HepG2 (cell line): Measurements from ENCODE around the gene FUT3. TPM values are rescaled to one million over a fixed set of nuclear protein-coding genes. Genes with fewer than 3 reads are reported as not detected.
A peak's percentile ranks its signal among the peaks of the same experiment; 100 is the strongest.

ENCODE experiments used
- ATF7-NPFF ChIP-seq: sonication (generic); formaldehyde crosslinking; IDR thresholded peaks from 2 replicates; pipeline ENCODE4 v1.8.1; 2023; ENCODE audit warnings: mild to moderate bottlenecking, low read depth, missing genetic modification reagents, moderate library complexity
- DNMT3B ChIP-seq: conservative IDR thresholded peaks from 2 replicates; pipeline ENCODE4 v1.6.1; 2016; ENCODE audit warnings: missing biosample characterization, control low read depth
- ETV6 ChIP-seq: sonication (generic); formaldehyde crosslinking; conservative IDR thresholded peaks from 2 replicates; pipeline ENCODE4 v1.4.0; 2020; ENCODE audit warnings: missing genetic modification reagents
- GABPB1 ChIP-seq: IDR thresholded peaks from 2 replicates; pipeline ENCODE4 v1.6.1; 2016; ENCODE audit warnings: mild to moderate bottlenecking, missing genetic modification reagents, moderate library complexity, missing compliant biosample characterization
- HOXA3 ChIP-seq: sonication (generic); formaldehyde crosslinking; IDR thresholded peaks from 2 replicates; pipeline ENCODE4 v1.5.0; 2020; ENCODE audit warnings: missing genetic modification reagents
- PHF20 ChIP-seq: sonication (generic); formaldehyde crosslinking; IDR thresholded peaks from 2 replicates; pipeline ENCODE4 v1.5.0; 2020; ENCODE audit warnings: mild to moderate bottlenecking, missing genetic modification reagents
- SKIL ChIP-seq: sonication (generic); formaldehyde crosslinking; IDR thresholded peaks from 2 replicates; pipeline ENCODE4 v1.8.0; 2022; ENCODE audit warnings: missing genetic modification reagents, mild to moderate bottlenecking, moderate library complexity, borderline replicate concordance
- ZBTB10 ChIP-seq: sonication (generic); formaldehyde crosslinking; IDR thresholded peaks from 2 replicates; pipeline ENCODE4 v1.4.0; 2020; ENCODE audit warnings: missing genetic modification reagents, borderline replicate concordance
- ZNF274 ChIP-seq: sonication (generic); formaldehyde crosslinking; IDR thresholded peaks from 2 replicates; pipeline ENCODE4 v1.5.1; 2020; ENCODE audit warnings: mild to moderate bottlenecking, missing genetic modification reagents
- ZNF562 ChIP-seq: sonication (generic); formaldehyde crosslinking; IDR thresholded peaks from 2 replicates; pipeline ENCODE4 v1.8.0; 2022; ENCODE audit warnings: missing genetic modification reagents, borderline replicate concordance
- ZSCAN21 ChIP-seq: sonication (generic); formaldehyde crosslinking; IDR thresholded peaks from 2 replicates; pipeline ENCODE4 v1.8.0; 2022; ENCODE audit warnings: mild to moderate bottlenecking, missing genetic modification reagents, moderate library complexity, borderline replicate concordance
- polyA plus RNA-seq, 8 experiments: library from polyadenylated mRNA; depleted of rRNA in 3 of 8; stranded (reverse) in 7 of 8; unstranded in 1 of 8; fragments of >200 nt; fragmentation: Illumina TruSeq in 4 of 8; extraction: Trizol in 4 of 8; gene quantifications; 2 replicates each; pipeline versions ENCODE4 v1.2.1 to v1.2.3, GENCODE V29; 2011 to 2016; ENCODE audit warnings: low read depth in 4 of 8, missing spikeins in 1 of 8, mixed read lengths in 1 of 8; ENCODE audit not compliant: insufficient read depth in 1 of 8
- total RNA-seq, 5 experiments: library from RNA; depleted of rRNA; stranded (reverse); fragments of >200 nt; fragmentation: Illumina TruSeq; extraction: Trizol; gene quantifications; 2 replicates each; pipeline ENCODE4 v1.2.3, GENCODE V29; 2016; ENCODE audit warnings: low read depth in 1 of 5
- TF ChIP-seq, protein P1 (sequence below): sonication (generic); formaldehyde crosslinking; IDR thresholded peaks from 2 replicates; pipeline ENCODE4 v1.4.0; 2020; ENCODE audit warnings: missing genetic modification reagents
- TF ChIP-seq, protein P2 (sequence below): sonication (generic); formaldehyde crosslinking; IDR thresholded peaks from 2 replicates; pipeline ENCODE4 v1.8.1; 2023; ENCODE audit warnings: mild to moderate bottlenecking, missing genetic modification reagents
- TF ChIP-seq, protein P3 (sequence below): sonication (generic); formaldehyde crosslinking; conservative IDR thresholded peaks from 2 replicates; pipeline ENCODE4 v1.4.0; 2020; ENCODE audit warnings: missing genetic modification reagents
- TF ChIP-seq, protein P4 (sequence below): sonication (generic); formaldehyde crosslinking; IDR thresholded peaks from 2 replicates; pipeline ENCODE4 v1.5.1; 2020; ENCODE audit warnings: missing genetic modification reagents, mild to moderate bottlenecking, borderline replicate concordance
- TF ChIP-seq, protein P5 (sequence below): sonication (generic); formaldehyde crosslinking; IDR thresholded peaks from 2 replicates; pipeline ENCODE4 v1.4.0; 2020; ENCODE audit warnings: missing genetic modification reagents, low read depth, mild to moderate bottlenecking, borderline replicate concordance

The FUT3 gene
- total and polyA plus RNA-seq, 2 of the 13 experiments (the other 11 are each of a cell fraction or from before 2014, with no cell fraction given): 0.53 to 1.1 TPM

GRCh38 chr19:5870986-5871394, 19.7 kb upstream of the FUT3 start (continued):
- TF ChIP-seq ETV6 (CRISPR knock-in tag) (peak; percentile 90), ATF7-NPFF (CRISPR knock-in tag) (no peak), PHF20 (CRISPR knock-in tag) (no peak), DNMT3B (CRISPR knock-in tag) (no peak), ZNF274 (CRISPR knock-in tag) (no peak), HOXA3 (CRISPR knock-in tag) (peak; percentile 88), ZBTB10 (no peak), ZSCAN21 (CRISPR knock-in tag) (peak; percentile 63; the same call in 1 of the 2 replicates), SKIL (peak; percentile 91), ZNF562 (no peak), GABPB1 (CRISPR knock-in tag) (peak; percentile 70)
- TF ChIP-seq, protein P1, sequence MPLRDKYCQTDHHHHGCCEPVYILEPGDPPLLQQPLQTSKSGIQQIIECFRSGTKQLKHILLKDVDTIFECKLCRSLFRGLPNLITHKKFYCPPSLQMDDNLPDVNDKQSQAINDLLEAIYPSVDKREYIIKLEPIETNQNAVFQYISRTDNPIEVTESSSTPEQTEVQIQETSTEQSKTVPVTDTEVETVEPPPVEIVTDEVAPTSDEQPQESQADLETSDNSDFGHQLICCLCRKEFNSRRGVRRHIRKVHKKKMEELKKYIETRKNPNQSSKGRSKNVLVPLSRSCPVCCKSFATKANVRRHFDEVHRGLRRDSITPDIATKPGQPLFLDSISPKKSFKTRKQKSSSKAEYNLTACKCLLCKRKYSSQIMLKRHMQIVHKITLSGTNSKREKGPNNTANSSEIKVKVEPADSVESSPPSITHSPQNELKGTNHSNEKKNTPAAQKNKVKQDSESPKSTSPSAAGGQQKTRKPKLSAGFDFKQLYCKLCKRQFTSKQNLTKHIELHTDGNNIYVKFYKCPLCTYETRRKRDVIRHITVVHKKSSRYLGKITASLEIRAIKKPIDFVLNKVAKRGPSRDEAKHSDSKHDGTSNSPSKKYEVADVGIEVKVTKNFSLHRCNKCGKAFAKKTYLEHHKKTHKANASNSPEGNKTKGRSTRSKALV (CRISPR knock-in tag): no peak
- TF ChIP-seq, protein P2, sequence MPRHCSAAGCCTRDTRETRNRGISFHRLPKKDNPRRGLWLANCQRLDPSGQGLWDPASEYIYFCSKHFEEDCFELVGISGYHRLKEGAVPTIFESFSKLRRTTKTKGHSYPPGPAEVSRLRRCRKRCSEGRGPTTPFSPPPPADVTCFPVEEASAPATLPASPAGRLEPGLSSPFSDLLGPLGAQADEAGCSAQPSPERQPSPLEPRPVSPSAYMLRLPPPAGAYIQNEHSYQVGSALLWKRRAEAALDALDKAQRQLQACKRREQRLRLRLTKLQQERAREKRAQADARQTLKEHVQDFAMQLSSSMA (CRISPR knock-in tag): no peak
- TF ChIP-seq, protein P3, sequence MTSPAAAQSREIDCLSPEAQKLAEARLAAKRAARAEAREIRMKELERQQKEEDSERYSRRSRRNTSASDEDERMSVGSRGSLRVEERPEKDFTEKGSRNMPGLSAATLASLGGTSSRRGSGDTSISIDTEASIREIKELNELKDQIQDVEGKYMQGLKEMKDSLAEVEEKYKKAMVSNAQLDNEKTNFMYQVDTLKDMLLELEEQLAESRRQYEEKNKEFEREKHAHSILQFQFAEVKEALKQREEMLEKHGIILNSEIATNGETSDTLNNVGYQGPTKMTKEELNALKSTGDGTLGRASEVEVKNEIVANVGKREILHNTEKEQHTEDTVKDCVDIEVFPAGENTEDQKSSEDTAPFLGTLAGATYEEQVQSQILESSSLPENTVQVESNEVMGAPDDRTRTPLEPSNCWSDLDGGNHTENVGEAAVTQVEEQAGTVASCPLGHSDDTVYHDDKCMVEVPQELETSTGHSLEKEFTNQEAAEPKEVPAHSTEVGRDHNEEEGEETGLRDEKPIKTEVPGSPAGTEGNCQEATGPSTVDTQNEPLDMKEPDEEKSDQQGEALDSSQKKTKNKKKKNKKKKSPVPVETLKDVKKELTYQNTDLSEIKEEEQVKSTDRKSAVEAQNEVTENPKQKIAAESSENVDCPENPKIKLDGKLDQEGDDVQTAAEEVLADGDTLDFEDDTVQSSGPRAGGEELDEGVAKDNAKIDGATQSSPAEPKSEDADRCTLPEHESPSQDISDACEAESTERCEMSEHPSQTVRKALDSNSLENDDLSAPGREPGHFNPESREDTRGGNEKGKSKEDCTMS: no peak
- TF ChIP-seq, protein P4, sequence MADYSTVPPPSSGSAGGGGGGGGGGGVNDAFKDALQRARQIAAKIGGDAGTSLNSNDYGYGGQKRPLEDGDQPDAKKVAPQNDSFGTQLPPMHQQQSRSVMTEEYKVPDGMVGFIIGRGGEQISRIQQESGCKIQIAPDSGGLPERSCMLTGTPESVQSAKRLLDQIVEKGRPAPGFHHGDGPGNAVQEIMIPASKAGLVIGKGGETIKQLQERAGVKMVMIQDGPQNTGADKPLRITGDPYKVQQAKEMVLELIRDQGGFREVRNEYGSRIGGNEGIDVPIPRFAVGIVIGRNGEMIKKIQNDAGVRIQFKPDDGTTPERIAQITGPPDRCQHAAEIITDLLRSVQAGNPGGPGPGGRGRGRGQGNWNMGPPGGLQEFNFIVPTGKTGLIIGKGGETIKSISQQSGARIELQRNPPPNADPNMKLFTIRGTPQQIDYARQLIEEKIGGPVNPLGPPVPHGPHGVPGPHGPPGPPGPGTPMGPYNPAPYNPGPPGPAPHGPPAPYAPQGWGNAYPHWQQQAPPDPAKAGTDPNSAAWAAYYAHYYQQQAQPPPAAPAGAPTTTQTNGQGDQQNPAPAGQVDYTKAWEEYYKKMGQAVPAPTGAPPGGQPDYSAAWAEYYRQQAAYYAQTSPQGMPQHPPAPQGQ (CRISPR knock-in tag): no peak; the same call in 1 of the 2 replicates
- TF ChIP-seq, protein P5, sequence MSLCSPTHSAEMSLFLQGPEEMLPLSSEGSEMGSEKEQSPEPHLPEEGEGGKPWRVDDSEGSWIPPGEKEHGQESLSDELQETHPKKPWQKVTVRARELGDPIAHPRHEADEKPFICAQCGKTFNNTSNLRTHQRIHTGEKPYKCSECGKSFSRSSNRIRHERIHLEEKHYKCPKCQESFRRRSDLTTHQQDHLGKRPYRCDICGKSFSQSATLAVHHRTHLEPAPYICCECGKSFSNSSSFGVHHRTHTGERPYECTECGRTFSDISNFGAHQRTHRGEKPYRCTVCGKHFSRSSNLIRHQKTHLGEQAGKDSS (CRISPR knock-in tag): peak; percentile 82; the same call in 1 of the 2 replicates
